Measurements from ENCODE around the gene SND1.
"Not testable (repeated sequence)": the region's sequence is repeated elsewhere in the genome, so short reads cannot be mapped to it uniquely, and the experiment has no call there.

The SND1 gene

GRCh38 chr7:128108641-128109423, 456.8 kb downstream of the SND1 start:
- DNase-seq, result no peak

- not testable (repeated sequence) for DNase-seq
Observed at GRCh38 chr7:128109424-128109969, 457.5 kb downstream of the SND1 start.

GRCh38 chr7:128110641-128111364, 458.8 kb downstream of the SND1 start:
- DNase-seq, result no peak

- DNase-seq, result no peak
Observed at GRCh38 chr7:128112018-128112780, 460.2 kb downstream of the SND1 start.

GRCh38 chr7:128112781-128113221, 460.8 kb downstream of the SND1 start:
- DNase-seq, result peak; percentile 44 to 88

- no peak for DNase-seq
Observed at GRCh38 chr7:128113839-128114238, 461.8 kb downstream of the SND1 start.

- DNase-seq, result no peak
Observed at GRCh38 chr7:128114806-128115205, 462.8 kb downstream of the SND1 start.

- DNase-seq, result no peak
Observed at GRCh38 chr7:128115336-128115820, 463.4 kb downstream of the SND1 start.

- no peak for DNase-seq
Observed at GRCh38 chr7:128115821-128116723, 464.1 kb downstream of the SND1 start.

GRCh38 chr7:128116740-128117139, 464.7 kb downstream of the SND1 start:
- DNase-seq, result no peak

GRCh38 chr7:128117691-128118090, 465.7 kb downstream of the SND1 start:
- no peak for DNase-seq

GRCh38 chr7:128119036-128119435, 467.0 kb downstream of the SND1 start:
- DNase-seq, result no peak

- no peak for DNase-seq
Observed at GRCh38 chr7:128120116-128120515, 468.1 kb downstream of the SND1 start.

- no peak for DNase-seq
Observed at GRCh38 chr7:128120976-128121490, 469.0 kb downstream of the SND1 start.

- no peak for DNase-seq
Observed at GRCh38 chr7:128121711-128122530, 469.9 kb downstream of the SND1 start.

- no peak for DNase-seq
Observed at GRCh38 chr7:128122576-128123290, 470.7 kb downstream of the SND1 start.

GRCh38 chr7:128123291-128124037, 471.5 kb downstream of the SND1 start:
- DNase-seq, result no peak

GRCh38 chr7:128124786-128125185, 472.8 kb downstream of the SND1 start:
- DNase-seq, result no peak

GRCh38 chr7:128125816-128126215, 473.8 kb downstream of the SND1 start:
- DNase-seq, result no peak

Measured in cerebellar nuclear complex (tissue), 1 donor.